ENCODE results near the gene SNED1. TPM values are rescaled to one million over a fixed set of nuclear protein-coding genes. Genes with fewer than 3 reads are reported as not detected.

The SNED1 gene
- total and polyA plus RNA-seq, 9 of the 15 experiments (the other 6 are each of a cell fraction or from before 2014, with no cell fraction given) = 0.03 to 0.07 (median 0.05) TPM; not detected in 5

GRCh38 chr2:240957656-240958365, 40.6 kb upstream of the SNED1 start:
- Histone ChIP-seq H3K27ac (ENCODE audit: extremely low read depth, low read depth, low read length) (no peak overlapping the region), H3K9me3 (replicated peaks; ENCODE audit: control insufficient read depth, insufficient read depth, low read depth, low read length) (no peaks in the 10 kb centered on the region), H3K4me2 (ENCODE audit: insufficient read depth, low read length) (no peak overlapping the region), H3K36me3 (ENCODE audit: control insufficient read depth, insufficient read depth, low read length) (no peaks in the 10 kb centered on the region), H3K9ac (ENCODE audit: insufficient read depth in 1 of 2, low read depth in 2 of 2, low read length in 2 of 2) (no peak overlapping the region), H3K27me3 (ENCODE audit: control insufficient read depth in 2 of 2, insufficient read depth in 2 of 2, low read length in 2 of 2) (peaks cover 0 to 42% of the 10 kb centered on the region in 2 experiments; a peak in 2 of 5 replicates), H4K20me1 (replicated peaks; ENCODE audit: control insufficient read depth, insufficient read depth, low read length) (no peaks in the 10 kb centered on the region), H2AFZ (ENCODE audit: low read depth, low read length) (no peak overlapping the region), H3K4me1 (replicated peaks in 1 of 2; ENCODE audit: control insufficient read depth in 2 of 2, insufficient read depth in 2 of 2, low read length in 2 of 2) (peaks cover 0 to 4% of the 10 kb centered on the region in 2 experiments; a peak in 1 of 5 replicates), H3K4me3 (no peak overlapping the region), H3K79me2 (ENCODE audit: control insufficient read depth, insufficient read depth, low read length) (no peaks in the 10 kb centered on the region), H3K9me1 (ENCODE audit: control insufficient read depth, insufficient read depth, low read length) (no peaks in the 10 kb centered on the region)
- TF ChIP-seq FUS (optimal IDR thresholded peaks at IDR 0.05; ENCODE audit: low read depth, low read length) (no peak), ZNF124 (CRISPR knock-in tag; IDR thresholded peaks at IDR 0.05) (no peak), SMARCA5 (IDR thresholded peaks at IDR 0.05) (no peak), TCFL5 (CRISPR knock-in tag; conservative IDR thresholded peaks at IDR 0.05) (no peak), SMARCB1 (IDR thresholded peaks at IDR 0.05; ENCODE audit: insufficient read length, low read depth) (no peak), SP2 (IDR thresholded peaks at IDR 0.05; ENCODE audit: extremely low read depth, low read depth, low read length, poor library complexity, severe bottlenecking) (no peak), ZEB2 (IDR thresholded peaks at IDR 0.05) (no peak), POLR2A (conservative IDR thresholded peaks at IDR 0.05) (no peak), SETDB1 (IDR thresholded peaks at IDR 0.05; ENCODE audit: low read length) (no peak), FOXO4 (CRISPR knock-in tag; IDR thresholded peaks at IDR 0.05) (no peak), SAFB2 (IDR thresholded peaks at IDR 0.05; ENCODE audit: borderline replicate concordance, low read depth, low read length, severe bottlenecking) (no peak), MAFG (tag; conservative IDR thresholded peaks at IDR 0.05) (no peak), GTF2F1 (IDR thresholded peaks at IDR 0.05; ENCODE audit: low read depth, low read length) (no peak), EP400 (IDR thresholded peaks at IDR 0.05) (no peak), CBFB (CRISPR knock-in tag; IDR thresholded peaks at IDR 0.05) (no peak), MAFF (IDR thresholded peaks at IDR 0.05; ENCODE audit: low read length) (no peak), PHB (CRISPR knock-in tag; IDR thresholded peaks at IDR 0.05) (no peak), BDP1 (IDR thresholded peaks at IDR 0.05; ENCODE audit: insufficient read depth, insufficient read length) (no peak), ZBTB1 (CRISPR knock-in tag; IDR thresholded peaks at IDR 0.05; ENCODE audit: borderline replicate concordance, low read depth) (no peak), FOXA1 (IDR thresholded peaks at IDR 0.05; ENCODE audit: borderline replicate concordance) (no peak)
- DNase-seq (ENCODE audit: extremely low read depth in 1 of 4, low spot score in 3 of 4) = no peak
- in situ Hi-C loops (cut with MboI) (no loop called here), intact Hi-C loops (cut with micrococcal nuclease) (no loop called here)
- no TSS peak for BruUV-seq (replicated peaks)
- POLR2A ChIA-PET = interaction anchor here (0.6 kb wide), 1 partner anchor 60 kb away, joined by 3 read pairs; no protein-coding TSS in a partner anchor
- ATAC-seq = no peak
- 1% methylated on average over 12 of the region's 17 CpGs for WGBS (ENCODE audit: insufficient coverage, low coverage, missing lambda C conversion rate)
- CTCF ChIA-PET (ENCODE audit: low intra/inter-chr PET ratio) = no interaction called here
- no peak for FAIRE-seq
